ENCODE measurements around the gene AHCYL2.

- TF ChIP-seq SP1 (CRISPR knock-in tag; conservative IDR thresholded peaks at IDR 0.05) (no peak), CDX4 (CRISPR knock-in tag; IDR thresholded peaks at IDR 0.05; ENCODE audit: borderline replicate concordance) (no peak), CTCF (IDR thresholded peaks at IDR 0.05) (no peak), ESRRA (CRISPR knock-in tag; IDR thresholded peaks at IDR 0.05; ENCODE audit: borderline replicate concordance) (no peak), ATF2 (CRISPR knock-in tag; IDR thresholded peaks at IDR 0.05; ENCODE audit: borderline replicate concordance, low read depth) (no peak), ZNF138 (CRISPR knock-in tag; conservative IDR thresholded peaks at IDR 0.05) (no peak), E2F1 (CRISPR knock-in tag; IDR thresholded peaks at IDR 0.05) (no peak), TEAD4 (CRISPR knock-in tag; IDR thresholded peaks at IDR 0.05) (no peak), ZNF263 (CRISPR knock-in tag; IDR thresholded peaks at IDR 0.05; ENCODE audit: low read depth) (no peak), HMGXB4 (CRISPR knock-in tag; IDR thresholded peaks at IDR 0.05) (no peak), ZNF425 (CRISPR knock-in tag; conservative IDR thresholded peaks at IDR 0.05) (no peak)
- TF ChIP-seq, protein P1, sequence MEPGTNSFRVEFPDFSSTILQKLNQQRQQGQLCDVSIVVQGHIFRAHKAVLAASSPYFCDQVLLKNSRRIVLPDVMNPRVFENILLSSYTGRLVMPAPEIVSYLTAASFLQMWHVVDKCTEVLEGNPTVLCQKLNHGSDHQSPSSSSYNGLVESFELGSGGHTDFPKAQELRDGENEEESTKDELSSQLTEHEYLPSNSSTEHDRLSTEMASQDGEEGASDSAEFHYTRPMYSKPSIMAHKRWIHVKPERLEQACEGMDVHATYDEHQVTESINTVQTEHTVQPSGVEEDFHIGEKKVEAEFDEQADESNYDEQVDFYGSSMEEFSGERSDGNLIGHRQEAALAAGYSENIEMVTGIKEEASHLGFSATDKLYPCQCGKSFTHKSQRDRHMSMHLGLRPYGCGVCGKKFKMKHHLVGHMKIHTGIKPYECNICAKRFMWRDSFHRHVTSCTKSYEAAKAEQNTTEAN (CRISPR knock-in tag; IDR thresholded peaks at IDR 0.05): no peak
These were observed 60.3 kb downstream of the AHCYL2 start for GRCh38 chr7:129285111-129285510.
